Prostate gland (tissue), 2 donors: ENCODE results near the gene CHIC2.

Experiments used
- CTCF ChIP-seq, 4 experiments: fragments of 200-600 bp in 2 of 4; fragments of 450-650 bp in 2 of 4; sonication (generic) in 2 of 4; IDR thresholded peaks; 1 replicate in 3 of 4; 2 replicates in 1 of 4; pipeline ENCODE4 v1.5.1; 2016 to 2019; ENCODE audit warnings: antibody characterized with exemption in 4 of 4, mild to moderate bottlenecking in 2 of 4, moderate library complexity in 2 of 4
- POLR2AphosphoS5 ChIP-seq: sonication (generic); formaldehyde crosslinking; IDR thresholded peaks from one replicate; pipeline ENCODE4 v1.6.1; 2017; ENCODE audit warnings: antibody characterized with exemption

- no peak for TF ChIP-seq CTCF (IDR thresholded peaks at IDR 0.05)
- no peak for TF ChIP-seq POLR2AphosphoS5
Measured at GRCh38 chr4:54097152-54097551, 32.7 kb upstream of the CHIC2 start.
